Tibial nerve (tissue), 3 donors: ENCODE results near the gene EIF3B.

Experiments
- POLR2A ChIP-seq, 2 donors: fragments of 450-650 bp; IDR thresholded peaks; one replicate each; pipeline ENCODE4 v1.6.1; 2017; ENCODE audit warnings: antibody characterized with exemption in 2 of 2, mild to moderate bottlenecking in 2 of 2, moderate library complexity in 2 of 2
- TF ChIP-seq, protein P1 (sequence below), 5 experiments: fragments of 200-600 bp in 3 of 5; fragments of 450-650 bp in 2 of 5; sonication (generic) in 3 of 5; IDR thresholded peaks; one replicate each; pipeline ENCODE4 v1.5.1; 2016 to 2019; ENCODE audit warnings: antibody characterized with exemption in 5 of 5, mild to moderate bottlenecking in 3 of 5, moderate library complexity in 2 of 5

DNA sequence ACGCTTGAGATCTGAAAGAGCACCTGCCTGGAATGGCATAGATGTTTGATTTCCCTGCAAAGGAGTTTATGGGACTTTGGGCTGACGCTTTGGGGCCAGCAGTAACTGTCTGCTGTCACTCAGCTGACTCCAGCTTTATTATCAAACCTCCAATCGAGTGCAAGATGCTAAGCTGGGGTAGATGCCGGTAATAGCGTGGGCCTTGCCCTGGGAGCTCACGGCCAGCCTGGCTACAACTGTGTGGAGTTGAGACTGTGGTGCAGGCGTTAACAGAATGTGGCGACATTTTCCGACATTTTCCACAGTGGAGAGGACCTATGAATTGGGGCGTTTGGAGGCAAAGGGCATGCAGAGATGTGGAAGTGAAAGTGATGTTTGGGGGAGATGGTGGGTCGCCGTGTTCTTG is 50.1 kb downstream of the EIF3B start:
- no peak for TF ChIP-seq POLR2A (IDR thresholded peaks at IDR 0.05)
- TF ChIP-seq, protein P1, sequence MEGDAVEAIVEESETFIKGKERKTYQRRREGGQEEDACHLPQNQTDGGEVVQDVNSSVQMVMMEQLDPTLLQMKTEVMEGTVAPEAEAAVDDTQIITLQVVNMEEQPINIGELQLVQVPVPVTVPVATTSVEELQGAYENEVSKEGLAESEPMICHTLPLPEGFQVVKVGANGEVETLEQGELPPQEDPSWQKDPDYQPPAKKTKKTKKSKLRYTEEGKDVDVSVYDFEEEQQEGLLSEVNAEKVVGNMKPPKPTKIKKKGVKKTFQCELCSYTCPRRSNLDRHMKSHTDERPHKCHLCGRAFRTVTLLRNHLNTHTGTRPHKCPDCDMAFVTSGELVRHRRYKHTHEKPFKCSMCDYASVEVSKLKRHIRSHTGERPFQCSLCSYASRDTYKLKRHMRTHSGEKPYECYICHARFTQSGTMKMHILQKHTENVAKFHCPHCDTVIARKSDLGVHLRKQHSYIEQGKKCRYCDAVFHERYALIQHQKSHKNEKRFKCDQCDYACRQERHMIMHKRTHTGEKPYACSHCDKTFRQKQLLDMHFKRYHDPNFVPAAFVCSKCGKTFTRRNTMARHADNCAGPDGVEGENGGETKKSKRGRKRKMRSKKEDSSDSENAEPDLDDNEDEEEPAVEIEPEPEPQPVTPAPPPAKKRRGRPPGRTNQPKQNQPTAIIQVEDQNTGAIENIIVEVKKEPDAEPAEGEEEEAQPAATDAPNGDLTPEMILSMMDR (IDR thresholded peaks at IDR 0.05) = no peak
